ENCODE data around the gene KCNQ1.

Gene KCNQ1

DNA sequence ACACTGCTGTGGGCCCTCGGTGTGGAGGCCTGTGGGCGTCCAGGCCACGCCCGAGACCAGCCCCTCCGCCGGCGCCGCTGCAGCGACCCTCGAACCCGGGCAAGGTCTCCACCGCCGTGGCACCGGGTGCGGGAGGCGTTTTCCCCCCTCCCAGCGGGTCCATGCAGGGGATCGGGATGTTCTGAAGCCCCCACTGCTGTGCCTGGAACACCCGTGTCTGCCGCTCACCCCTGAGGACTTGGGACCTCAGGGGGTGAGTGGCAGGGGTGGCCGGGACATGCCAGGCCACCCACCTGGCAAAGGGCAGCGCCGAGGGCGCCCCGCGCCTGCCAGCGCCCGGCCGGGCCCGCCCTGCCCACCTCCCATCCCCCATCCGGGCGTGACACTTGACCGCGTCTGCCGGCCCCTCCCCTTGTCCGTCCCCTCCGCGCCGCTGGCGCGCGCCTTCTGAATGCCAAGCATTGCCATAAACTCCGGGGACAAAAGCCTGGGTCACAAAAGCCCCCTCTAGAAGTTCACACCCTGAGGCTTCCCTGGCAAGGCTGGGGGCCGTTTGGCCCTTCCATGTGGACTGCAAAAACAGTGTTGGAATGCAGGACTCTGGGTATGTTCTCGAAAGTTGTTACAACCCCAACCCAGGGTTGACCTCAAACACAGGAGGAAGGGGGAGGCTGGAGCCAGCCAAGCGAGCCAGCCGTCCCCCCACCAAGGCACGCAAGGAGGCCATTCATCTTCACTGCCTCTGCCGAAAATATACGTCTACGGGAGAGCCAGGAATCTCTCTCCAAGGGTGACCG lies 255.8 kb downstream of the KCNQ1 start:
- DNase-seq (ENCODE audit: low read depth), result no peak

DNA sequence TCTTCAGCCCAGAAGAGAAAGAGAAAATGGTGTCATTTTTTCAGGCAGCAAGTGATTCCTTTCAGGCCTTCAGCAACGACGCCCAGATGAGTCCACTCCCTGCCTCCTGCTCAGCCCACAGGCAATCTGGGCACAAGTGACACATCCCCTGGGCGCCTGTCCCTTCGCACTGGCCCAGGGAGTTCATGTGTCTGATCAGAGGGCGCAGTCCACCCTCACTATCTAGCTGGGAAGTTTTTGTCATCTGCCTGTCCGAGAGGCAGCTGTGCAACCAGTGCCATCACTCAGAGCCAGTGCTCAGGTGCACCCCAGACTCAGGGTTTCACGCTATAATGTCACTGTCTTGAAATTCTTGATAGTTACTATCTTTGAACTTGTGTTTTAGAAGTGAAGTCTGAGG lies 256.4 kb downstream of the KCNQ1 start:
- DNase-seq (ENCODE audit: low read depth), result no peak

- DNase-seq (ENCODE audit: low read depth), result no peak
Observed at GRCh38 chr11:2701898-2702434, 257.2 kb downstream of the KCNQ1 start.

- no peak for DNase-seq (ENCODE audit: low read depth)
Observed at GRCh38 chr11:2702771-2703362, 258.1 kb downstream of the KCNQ1 start.

DNA sequence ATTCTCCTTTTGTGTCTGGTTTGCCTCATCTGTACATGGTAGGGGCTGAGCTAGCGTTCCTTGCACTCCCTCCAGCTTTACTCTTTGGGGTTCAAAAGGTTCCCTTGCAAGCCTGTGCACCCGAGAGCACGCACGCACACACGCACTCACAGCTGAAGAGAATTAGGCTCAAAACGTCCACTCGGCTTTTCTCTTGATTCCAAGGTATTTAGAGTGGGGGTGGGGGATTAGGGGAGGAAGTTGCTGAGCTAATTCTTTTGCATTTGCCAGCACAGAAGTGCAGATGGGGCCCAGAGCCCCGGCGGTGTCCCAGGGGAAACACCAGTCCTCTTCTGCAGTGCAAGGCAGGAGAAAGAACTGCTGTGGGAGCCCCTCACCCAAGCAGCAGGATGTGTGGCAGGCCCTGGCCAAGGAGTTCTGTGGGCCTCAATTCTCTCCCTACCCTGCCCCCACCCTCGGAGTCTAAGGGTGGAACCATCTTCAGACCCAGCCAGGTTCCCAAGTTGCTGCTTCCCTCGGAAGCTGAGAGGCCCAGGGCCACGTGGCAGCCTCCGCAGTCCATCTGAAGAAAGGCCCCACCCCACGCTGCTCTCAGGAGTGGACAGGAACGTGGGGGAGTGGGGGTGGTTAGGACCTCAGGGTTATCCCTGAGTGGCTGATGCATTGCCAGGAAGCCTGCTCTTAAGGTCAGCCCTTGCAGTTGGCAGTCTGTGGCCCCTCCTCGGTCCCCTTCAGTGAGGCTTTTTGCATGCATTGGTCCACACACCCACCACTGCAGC lies 258.7 kb downstream of the KCNQ1 start:
- no peak for DNase-seq (ENCODE audit: low read depth)

- no peak for DNase-seq (ENCODE audit: low read depth)
Observed at GRCh38 chr11:2704356-2704755, 259.5 kb downstream of the KCNQ1 start.

GRCh38 chr11:2704896-2705606 lies 260.2 kb downstream of the KCNQ1 start:
- DNase-seq (ENCODE audit: low read depth), result no peak

DNA sequence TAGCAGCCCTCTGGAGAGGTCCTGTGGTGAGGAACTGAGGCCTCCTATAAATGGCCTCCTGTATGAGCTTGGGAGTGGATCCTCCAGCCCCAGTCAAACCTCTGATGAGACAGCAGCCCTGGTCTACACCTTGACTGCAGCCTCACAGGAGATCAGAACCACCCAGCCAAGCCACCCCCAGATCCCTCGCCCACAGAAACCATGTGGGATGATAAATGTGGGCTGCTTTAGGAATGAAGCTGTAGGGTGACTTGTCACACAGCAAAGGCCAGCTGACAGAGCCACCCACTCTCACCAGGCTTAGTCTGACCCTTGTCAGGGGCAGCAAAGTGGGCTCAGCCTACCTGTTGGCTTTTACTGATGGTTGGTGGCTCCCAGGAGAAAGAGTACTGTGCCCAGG lies 261.5 kb downstream of the KCNQ1 start:
- DNase-seq (ENCODE audit: low read depth), result no peak

GRCh38 chr11:2707736-2708135 lies 262.9 kb downstream of the KCNQ1 start:
- no peak for DNase-seq (ENCODE audit: low read depth)

DNA sequence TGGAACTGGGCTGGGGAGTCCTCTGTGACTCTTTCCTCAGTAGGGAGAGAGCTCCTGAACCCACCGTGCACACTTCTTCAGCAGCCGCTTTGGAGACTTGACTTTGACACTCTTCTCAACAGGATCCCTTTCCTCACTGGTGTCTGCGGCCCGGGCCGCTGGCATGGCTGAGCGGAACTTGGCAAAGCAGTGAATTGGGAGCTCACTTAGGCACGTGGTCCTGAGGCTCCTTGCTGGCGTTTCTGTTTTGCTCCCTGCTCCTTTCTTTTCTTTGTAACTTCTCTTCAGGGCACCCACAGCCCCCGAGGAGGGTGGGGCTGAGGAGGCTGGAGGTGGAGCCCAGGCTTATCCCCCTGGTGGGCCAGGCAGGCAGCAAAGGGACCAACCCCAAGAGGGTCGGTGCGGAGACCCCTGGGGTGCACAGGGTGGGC lies 263.4 kb downstream of the KCNQ1 start:
- no peak for DNase-seq (ENCODE audit: low read depth)

DNA sequence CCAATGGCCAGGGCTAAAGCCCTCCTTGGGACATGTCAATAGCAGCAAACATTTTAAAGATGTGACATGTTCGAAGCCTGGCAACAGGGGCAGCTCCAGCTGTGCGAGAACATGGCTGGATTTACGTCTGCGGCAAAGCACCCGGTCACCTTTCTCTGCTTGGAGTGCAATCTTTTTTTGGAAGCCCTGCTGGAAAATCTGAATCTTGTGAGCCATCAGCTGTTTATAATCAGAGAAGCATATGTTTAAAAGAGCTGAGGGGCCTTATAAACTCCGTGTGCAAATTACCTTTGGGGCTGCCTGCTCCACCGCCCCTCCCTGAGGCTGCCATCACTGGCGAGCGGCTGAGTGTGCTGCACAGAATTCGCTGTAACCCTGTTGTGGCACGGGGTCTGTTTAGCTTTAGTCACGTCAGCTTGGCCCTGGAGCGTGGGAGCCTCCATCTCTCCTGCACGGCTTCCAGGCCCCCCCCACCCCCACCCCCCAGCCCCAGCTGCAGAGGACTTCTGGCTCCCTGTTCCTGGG lies 264.0 kb downstream of the KCNQ1 start:
- no peak for DNase-seq (ENCODE audit: low read depth)

DNA sequence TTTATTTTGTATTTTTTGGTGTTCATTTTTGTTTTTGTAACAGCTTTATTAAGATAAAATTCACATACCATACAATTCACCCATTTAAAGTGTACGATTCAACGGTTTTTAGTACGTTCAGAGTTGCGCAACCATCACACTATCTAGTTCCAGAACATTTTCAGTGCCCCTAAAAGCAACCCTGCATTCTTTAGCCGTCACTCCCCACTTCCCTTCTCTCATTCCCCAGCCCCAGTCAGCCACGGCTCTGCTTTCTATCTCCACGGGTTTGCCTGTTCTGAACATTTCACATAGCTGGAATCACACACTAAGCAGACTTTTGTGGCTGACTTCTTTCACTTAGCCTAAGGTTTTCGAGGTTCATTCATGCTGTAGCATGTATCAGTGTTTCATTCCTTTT lies 264.6 kb downstream of the KCNQ1 start:
- no peak for DNase-seq (ENCODE audit: low read depth)

DNA sequence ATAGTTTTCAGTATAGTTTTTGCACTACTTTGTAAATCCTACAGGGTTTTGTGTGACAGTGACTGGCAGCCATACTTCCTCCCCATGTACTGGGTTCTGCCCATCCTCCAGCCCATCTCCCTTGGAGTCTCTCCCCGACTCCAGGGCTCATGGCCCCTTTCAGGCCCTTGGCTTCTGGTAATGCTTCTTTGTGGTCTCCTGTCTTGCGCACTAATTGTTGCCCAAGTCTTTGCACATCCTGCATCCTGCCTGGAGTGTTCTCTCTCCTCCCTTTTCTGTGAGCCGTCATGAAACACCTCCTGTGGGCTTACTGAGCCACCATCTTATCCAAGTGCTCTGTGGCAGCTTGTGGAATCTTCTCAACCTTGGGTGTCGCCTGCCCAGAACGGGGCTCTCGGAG lies 266.4 kb downstream of the KCNQ1 start:
- DNase-seq (ENCODE audit: low read depth), result no peak

- no peak for DNase-seq (ENCODE audit: low read depth)
Observed at GRCh38 chr11:2713094-2713493, 268.3 kb downstream of the KCNQ1 start.

DNA sequence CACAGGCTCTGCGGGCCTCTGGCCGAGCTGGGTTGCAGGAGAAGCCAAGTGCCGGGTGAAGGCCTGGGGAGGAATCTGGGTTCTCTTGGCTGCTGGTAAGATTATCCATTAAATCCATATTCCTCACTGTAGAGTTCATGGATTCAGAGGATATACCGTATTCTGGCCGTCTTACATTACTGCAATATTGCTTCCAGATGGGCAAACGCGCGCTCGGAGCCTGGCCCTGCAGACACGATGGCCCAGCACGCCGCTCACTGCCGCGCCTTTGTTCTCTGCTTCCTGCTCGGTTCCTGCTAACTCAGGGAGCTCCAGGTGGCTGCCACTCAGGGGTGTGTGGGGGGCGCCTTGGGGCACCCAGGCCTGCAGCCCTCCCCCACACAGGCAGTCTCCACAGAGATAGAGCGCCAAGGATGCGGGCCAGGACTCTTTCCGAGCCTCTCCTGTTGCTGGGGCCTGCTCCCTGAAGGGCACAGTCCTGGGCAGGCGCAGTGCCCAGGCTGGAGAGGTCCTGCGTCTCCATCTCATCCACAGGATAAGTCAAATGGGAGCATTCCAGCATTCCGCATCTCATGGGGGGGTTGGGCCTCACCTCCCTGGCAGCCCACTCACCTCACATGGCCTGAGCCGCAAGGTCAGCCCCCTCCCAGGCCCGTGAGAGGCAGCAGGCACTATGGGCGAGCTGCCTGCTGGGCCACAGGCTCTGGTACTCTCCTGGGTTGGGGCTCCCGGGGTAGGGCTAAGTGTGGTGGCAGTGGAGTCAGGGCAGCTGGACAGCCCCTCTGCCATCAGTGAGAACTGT lies 269.1 kb downstream of the KCNQ1 start:
- DNase-seq (ENCODE audit: low read depth), result no peak

- no peak for DNase-seq (ENCODE audit: low read depth)
Observed at GRCh38 chr11:2714463-2714800, 269.6 kb downstream of the KCNQ1 start.

GRCh38 chr11:2714871-2715270 lies 270.1 kb downstream of the KCNQ1 start:
- DNase-seq (ENCODE audit: low read depth), result no peak

GRCh38 chr11:2715716-2716350 lies 271.0 kb downstream of the KCNQ1 start:
- no peak for DNase-seq (ENCODE audit: low read depth)

DNA sequence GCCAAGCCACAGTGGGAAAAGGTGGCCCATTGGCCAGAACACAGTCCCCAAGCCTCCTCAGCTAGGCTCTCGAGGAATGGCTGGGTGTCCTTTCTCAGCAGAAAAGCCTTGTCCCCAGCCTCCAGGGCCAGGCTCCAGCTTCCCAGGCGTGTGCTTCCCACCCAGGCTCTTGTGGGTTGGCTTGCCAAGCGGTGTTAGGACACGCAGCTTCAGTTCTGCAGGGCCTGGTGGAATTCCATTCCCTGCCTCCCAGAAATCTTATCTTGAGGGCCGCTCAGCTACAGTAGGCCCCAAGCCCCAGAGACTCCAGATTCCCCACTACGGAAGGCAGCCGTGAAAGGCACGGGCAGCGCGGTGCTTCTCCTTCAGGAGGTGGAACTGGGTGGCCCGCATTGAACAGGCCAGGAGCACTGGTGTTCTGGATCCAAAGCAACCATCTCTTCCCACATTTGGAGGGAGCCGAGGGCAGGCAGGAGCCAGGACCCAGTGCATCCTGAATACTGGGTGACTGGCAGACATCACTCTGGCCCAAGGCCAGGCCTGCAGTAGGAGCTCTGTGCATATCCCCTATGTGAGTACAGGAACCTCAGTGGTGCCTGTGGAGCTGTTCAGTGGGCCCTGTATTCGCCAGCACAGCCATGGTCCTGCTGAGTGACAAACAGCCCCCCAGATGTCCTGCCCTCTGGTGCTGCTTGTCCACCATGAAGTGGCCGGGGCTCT lies 271.7 kb downstream of the KCNQ1 start:
- no peak for DNase-seq (ENCODE audit: low read depth)
